ENCODE measurements around the gene PITRM1.

The PITRM1 gene

DNA sequence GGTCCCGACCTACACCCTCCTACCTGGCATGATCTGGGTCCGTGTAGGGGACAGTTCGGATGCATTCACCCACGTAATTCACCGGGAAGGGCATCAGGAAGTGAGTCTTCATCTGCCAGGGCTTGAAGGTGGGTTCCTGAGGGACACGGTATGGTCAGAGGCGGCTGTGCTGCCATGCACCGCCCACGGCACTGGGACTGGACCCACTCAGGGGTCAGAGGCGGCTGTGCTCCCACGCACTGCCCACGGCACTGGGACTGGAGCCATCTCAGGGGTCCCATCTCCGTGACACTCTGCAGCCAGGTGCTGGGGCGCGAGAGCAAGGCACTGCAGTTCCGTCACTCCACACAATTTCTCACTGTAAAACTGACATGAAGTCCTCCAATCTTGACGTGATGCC lies 29.2 kb downstream of the PITRM1 start:
- in situ Hi-C loops (cut with HindIII; ENCODE audit: low sequenced_read_pairs), result no loop called here
- TF ChIP-seq, protein P1, sequence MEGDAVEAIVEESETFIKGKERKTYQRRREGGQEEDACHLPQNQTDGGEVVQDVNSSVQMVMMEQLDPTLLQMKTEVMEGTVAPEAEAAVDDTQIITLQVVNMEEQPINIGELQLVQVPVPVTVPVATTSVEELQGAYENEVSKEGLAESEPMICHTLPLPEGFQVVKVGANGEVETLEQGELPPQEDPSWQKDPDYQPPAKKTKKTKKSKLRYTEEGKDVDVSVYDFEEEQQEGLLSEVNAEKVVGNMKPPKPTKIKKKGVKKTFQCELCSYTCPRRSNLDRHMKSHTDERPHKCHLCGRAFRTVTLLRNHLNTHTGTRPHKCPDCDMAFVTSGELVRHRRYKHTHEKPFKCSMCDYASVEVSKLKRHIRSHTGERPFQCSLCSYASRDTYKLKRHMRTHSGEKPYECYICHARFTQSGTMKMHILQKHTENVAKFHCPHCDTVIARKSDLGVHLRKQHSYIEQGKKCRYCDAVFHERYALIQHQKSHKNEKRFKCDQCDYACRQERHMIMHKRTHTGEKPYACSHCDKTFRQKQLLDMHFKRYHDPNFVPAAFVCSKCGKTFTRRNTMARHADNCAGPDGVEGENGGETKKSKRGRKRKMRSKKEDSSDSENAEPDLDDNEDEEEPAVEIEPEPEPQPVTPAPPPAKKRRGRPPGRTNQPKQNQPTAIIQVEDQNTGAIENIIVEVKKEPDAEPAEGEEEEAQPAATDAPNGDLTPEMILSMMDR (IDR thresholded peaks at IDR 0.05; ENCODE audit: low read depth, low read length, missing control alignments), result no peak
- DNase-seq (ENCODE audit: low read depth), result no peak
- H3K4me3 ChIP-seq (ENCODE audit: low read depth, low read length), result no peak overlapping the region

DNA sequence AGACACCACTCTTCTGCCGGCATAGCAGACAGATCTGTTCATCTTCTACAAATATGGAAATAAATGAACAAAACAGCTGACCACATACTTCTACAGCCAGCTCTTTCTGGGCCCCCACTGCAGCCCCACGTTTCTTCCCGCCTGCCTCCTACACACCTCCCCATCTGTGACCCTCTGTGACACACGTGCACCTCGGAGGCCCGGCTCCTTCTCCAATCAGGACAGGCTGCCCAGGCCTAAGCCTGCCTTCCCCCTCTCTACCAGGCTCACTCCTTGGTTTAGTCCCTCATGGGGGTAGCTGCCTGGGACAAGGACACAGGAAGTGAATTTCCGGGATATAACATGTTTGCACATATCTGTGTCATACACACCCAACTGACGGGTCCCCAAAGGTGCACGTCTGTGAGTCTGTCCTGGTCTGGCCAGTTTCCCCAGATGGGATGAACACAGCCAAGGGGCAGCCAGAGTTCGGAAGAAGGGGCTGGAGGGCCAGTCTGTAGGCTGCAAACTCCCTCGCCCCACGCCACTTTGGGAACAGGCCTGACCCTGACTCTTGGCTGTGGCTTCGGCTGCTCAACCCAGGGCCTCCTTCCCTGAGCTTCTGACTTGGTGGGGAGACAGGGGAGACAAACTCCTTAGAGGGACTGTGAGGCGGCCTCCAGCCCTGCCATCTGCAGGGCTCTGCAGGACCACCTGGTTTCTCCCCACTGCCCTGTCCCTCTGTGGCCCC lies 30.3 kb downstream of the PITRM1 start:
- TF ChIP-seq, protein P1 (IDR thresholded peaks at IDR 0.05; ENCODE audit: low read depth, low read length, missing control alignments), result no peak
- H3K4me3 ChIP-seq (ENCODE audit: low read depth, low read length), result no peak overlapping the region
- no peak for DNase-seq (ENCODE audit: low read depth)
- in situ Hi-C loops (cut with HindIII; ENCODE audit: low sequenced_read_pairs), result no loop called here

DNA sequence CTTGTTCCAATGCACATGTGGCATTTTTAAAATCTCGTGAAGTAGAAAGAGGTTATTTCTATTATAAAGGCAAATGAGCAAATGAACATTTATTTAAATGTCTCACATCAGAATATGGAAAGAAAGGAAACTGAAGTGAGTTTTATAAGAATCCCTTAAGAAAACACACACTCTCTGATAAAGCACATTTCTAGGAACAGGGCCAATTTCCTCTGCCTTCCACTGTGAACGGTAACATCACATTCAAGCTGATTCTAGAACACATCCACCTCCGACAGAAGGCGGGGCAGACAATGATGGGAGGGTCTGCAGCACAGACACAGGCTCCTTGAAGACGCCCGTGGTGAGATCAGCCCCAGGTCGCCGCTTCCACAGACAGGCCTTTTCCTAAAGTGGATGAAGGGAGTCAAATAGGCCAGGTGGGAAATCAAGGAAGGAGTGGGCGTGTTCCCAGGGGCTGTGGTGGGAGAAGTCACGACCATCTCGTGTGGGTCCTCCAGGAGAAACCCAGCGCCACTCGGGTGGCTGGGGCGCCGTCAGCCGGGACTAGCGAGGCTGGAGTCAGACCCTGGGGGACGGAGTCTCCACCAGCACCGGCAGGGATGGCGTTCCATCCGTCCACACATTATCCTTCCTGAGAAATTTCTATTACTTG lies 31.1 kb downstream of the PITRM1 start:
- in situ Hi-C loops (cut with HindIII; ENCODE audit: low sequenced_read_pairs), result no loop called here
- no peak overlapping the region for H3K4me3 ChIP-seq (ENCODE audit: low read depth, low read length)
- TF ChIP-seq, protein P1 (IDR thresholded peaks at IDR 0.05; ENCODE audit: low read depth, low read length, missing control alignments), result no peak
- DNase-seq (ENCODE audit: low read depth), result no peak

DNA sequence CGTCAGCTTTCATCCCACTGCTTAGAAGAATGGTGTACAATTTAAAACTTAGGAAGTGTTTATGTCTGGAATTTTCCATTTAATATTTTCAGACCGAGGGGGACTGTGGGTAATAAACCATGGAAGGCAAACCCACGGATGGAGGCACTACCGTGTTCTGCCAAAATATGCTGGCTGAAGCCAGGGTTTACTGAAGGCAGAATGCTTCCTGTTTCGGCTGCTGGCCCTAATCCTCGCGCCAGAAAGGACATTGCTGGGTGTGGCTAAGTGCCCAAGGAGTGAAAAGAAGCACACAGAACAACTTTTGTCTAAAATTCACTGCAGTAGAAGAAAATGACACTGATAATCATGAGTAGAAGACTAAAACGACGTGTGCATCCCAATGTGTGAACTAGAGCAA lies 32.3 kb downstream of the PITRM1 start:
- TF ChIP-seq, protein P1 (IDR thresholded peaks at IDR 0.05; ENCODE audit: low read depth, low read length, missing control alignments), result no peak
- in situ Hi-C loops (cut with HindIII; ENCODE audit: low sequenced_read_pairs), result no loop called here
- DNase-seq (ENCODE audit: low read depth), result no peak
- no peak overlapping the region for H3K4me3 ChIP-seq (ENCODE audit: low read depth, low read length)

DNA sequence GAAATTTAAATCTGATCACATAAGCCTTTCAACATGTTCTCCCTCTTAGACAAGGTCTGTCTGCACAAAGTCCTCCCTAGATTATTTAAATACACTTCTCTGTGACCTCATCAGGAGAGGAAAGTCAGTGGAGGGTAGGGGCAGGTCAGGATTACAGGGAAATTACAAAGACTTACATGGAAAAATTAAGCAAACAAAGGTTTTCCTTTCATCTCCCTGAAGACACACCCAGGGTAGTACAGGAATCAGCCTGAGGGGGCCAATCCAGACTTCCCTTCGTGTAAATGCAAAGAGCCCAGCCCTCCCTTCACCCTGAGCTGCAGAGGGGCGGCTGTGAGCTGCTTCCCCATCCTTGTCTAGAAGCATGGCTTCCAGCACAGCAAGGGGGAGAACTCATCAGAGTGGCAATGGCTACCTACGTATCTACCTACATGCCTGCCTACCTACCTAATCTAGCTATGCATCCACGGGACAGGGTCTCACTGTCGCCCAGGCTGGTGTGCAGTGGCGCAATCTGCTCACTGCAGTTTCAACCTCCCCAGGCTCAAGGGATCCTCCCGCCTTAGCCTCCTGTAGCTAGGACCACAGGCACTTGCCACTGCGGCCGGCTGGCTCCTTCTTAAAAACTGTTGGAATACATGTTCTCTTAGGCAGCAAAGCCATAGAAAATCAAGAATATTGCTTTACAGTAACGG lies 33.2 kb downstream of the PITRM1 start:
- TF ChIP-seq, protein P1 (IDR thresholded peaks at IDR 0.05; ENCODE audit: low read depth, low read length, missing control alignments), result no peak
- no peak for DNase-seq (ENCODE audit: low read depth)
- in situ Hi-C loops (cut with HindIII; ENCODE audit: low sequenced_read_pairs), result no loop called here
- no peak overlapping the region for H3K4me3 ChIP-seq (ENCODE audit: low read depth, low read length)

DNA sequence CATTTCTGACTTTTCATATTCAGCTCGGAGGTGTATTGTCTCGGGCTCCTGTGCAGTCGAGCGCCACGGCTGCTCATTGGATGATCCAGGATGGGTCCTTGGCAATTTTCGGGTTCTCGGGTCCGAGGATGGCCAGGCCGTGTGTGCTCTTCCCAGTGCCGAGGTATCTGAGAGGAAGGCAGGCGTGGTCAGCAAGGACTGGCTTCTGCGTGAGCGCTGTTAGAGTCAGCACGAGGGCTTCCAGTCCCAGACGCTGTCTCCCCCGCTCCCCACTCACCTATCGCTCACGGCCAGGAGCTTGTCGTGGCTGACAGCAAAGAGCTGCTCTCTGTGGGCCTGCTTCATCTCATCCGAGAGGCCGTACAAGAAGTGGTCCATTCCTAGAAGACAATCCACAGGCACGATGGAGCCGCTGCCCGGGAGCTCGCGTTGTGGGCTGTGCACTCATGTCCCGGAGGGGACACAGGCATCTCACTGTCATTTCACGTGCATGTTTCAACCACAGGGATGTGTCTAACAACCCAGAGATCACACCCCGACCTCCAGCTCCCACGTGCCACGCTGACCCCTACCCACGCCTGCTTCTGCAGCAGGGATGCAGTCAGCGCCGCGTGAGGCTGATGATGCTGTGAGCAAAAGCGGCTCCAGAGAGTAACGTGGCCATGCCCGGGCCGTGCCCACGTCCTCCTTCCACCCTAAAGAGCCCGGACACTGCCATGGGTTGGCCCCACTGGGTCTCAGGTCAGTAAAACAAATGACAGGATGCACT lies 34.4 kb downstream of the PITRM1 start:
- no peak overlapping the region for H3K4me3 ChIP-seq (ENCODE audit: low read depth, low read length)
- DNase-seq (ENCODE audit: low read depth), result no peak
- in situ Hi-C loops (cut with HindIII; ENCODE audit: low sequenced_read_pairs), result no loop called here
- TF ChIP-seq, protein P1 (IDR thresholded peaks at IDR 0.05; ENCODE audit: low read depth, low read length, missing control alignments), result no peak

Data from astrocyte of the cerebellum (primary cell).